ENCODE data around the gene CWC27.
"Not testable (repeated sequence)": the region's sequence is repeated elsewhere in the genome, so short reads cannot be mapped to it uniquely, and the experiment has no call there.

DNA sequence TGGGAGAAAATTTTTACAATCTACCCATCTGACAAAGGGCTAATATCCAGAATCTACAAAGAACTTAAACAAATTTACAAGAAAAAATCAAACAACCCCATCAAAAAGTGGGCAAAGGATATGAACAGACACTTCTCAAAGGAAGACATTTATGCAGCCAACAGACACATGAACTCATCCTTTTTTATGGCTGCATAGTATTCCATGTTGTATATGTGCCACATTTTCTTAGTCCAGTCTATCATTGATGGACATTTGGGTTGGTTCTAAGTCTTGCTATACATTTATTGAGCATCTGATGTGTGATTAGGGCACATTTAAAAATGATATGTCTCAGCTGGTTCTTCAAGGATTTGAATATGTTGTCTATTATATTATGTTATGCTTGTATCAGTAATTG lies 61.9 kb downstream of the CWC27 start:
- not testable (repeated sequence) for TF ChIP-seq ZNF384 (IDR thresholded peaks at IDR 0.05); ARNT (IDR thresholded peaks at IDR 0.05); NFRKB (IDR thresholded peaks at IDR 0.05); FOXM1 (IDR thresholded peaks at IDR 0.05; ENCODE audit: borderline replicate concordance); SUZ12 (IDR thresholded peaks at IDR 0.05); BHLHE40 (IDR thresholded peaks at IDR 0.05; ENCODE audit: borderline replicate concordance); FOXK2 (IDR thresholded peaks at IDR 0.05); FOXA1 (IDR thresholded peaks at IDR 0.05); TARDBP (IDR thresholded peaks at IDR 0.05); SP1 (IDR thresholded peaks at IDR 0.05)

All from HEK293T (cell line).